Measurements from ENCODE around the gene ATG4C.
A peak's percentile ranks its signal among the peaks of the same experiment; 100 is the strongest.
"Not testable (repeated sequence)": the region's sequence is repeated elsewhere in the genome, so short reads cannot be mapped to it uniquely, and the experiment has no call there.

The ATG4C gene

GRCh38 chr1:62783736-62784508 lies at the start of gene ATG4C:
Gene ATG4C (plus strand): TSS chr1:62784132. CDS start chr1:62803787, 19,655 bp downstream.
- peaks cover 5 to 14% (median 12%) of the 10 kb centered on the region in 5 donors for H3K4me1 ChIP-seq (ENCODE audit: control insufficient read depth in 5 of 5, insufficient read depth in 5 of 5, low read length in 5 of 5)
- H3K9me3 ChIP-seq (ENCODE audit: control insufficient read depth in 5 of 5, low read length in 5 of 5) = no peaks in the 10 kb centered on the region
- peak within 1 kb of the TSS; percentile 83 to 97 (median 93) for H3K9ac ChIP-seq (ENCODE audit: low read length in 5 of 5)
- H3K4me3 ChIP-seq (ENCODE audit: low read depth in 1 of 5, low read length in 5 of 5) = peak within 1 kb of the TSS; percentile 77 to 100 (median 81)
- peak within 1 kb of the TSS; percentile 95 for H3K27ac ChIP-seq (ENCODE audit: low read depth, low read length)
- no peaks in the 10 kb centered on the region for H3K36me3 ChIP-seq (ENCODE audit: control insufficient read depth in 5 of 5, insufficient read depth in 5 of 5, low read length in 5 of 5)
- no peaks in the 10 kb centered on the region for H3K27me3 ChIP-seq (ENCODE audit: control insufficient read depth in 5 of 5, insufficient read depth in 4 of 5, low read length in 5 of 5)

- Histone ChIP-seq H3K9me3 (ENCODE audit: control insufficient read depth in 5 of 5, low read length in 5 of 5) (no peaks in the 10 kb centered on the region), H3K27ac (ENCODE audit: low read depth, low read length) (peak overlapping the region; percentile 13), H3K9ac (ENCODE audit: low read length in 5 of 5) (no peak overlapping the region), H3K27me3 (ENCODE audit: control insufficient read depth in 5 of 5, insufficient read depth in 4 of 5, low read length in 5 of 5) (no peaks in the 10 kb centered on the region), H3K4me3 (ENCODE audit: low read depth in 1 of 5, low read length in 5 of 5) (no peak overlapping the region), H3K4me1 (ENCODE audit: control insufficient read depth in 5 of 5, insufficient read depth in 5 of 5, low read length in 5 of 5) (peaks cover 0 to 18% (median 11%) of the 10 kb centered on the region in 5 donors), H3K36me3 (ENCODE audit: control insufficient read depth in 5 of 5, insufficient read depth in 5 of 5, low read length in 5 of 5) (no peaks in the 10 kb centered on the region)
These were observed 48.3 kb upstream of the ATG4C start for GRCh38 chr1:62735491-62736171.

- H3K4me1 ChIP-seq (ENCODE audit: control insufficient read depth in 5 of 5, insufficient read depth in 5 of 5, low read length in 5 of 5) = peaks cover 0 to 16% (median 13%) of the 10 kb centered on the region in 5 donors
- not testable (repeated sequence) for H3K9me3 ChIP-seq (ENCODE audit: control insufficient read depth in 5 of 5, low read length in 5 of 5); H3K4me3 ChIP-seq (ENCODE audit: low read depth in 1 of 5, low read length in 5 of 5); H3K27me3 ChIP-seq (ENCODE audit: control insufficient read depth in 5 of 5, insufficient read depth in 4 of 5, low read length in 5 of 5); H3K36me3 ChIP-seq (ENCODE audit: control insufficient read depth in 5 of 5, insufficient read depth in 5 of 5, low read length in 5 of 5); H3K27ac ChIP-seq (ENCODE audit: low read depth, low read length); H3K9ac ChIP-seq (ENCODE audit: low read length in 5 of 5)
These were observed 43.2 kb upstream of the ATG4C start for GRCh38 chr1:62740701-62741100.

GRCh38 chr1:62744611-62745577 lies 39.0 kb upstream of the ATG4C start:
- H3K27me3 ChIP-seq (ENCODE audit: control insufficient read depth in 5 of 5, insufficient read depth in 4 of 5, low read length in 5 of 5) = no peaks in the 10 kb centered on the region
- H3K36me3 ChIP-seq (ENCODE audit: control insufficient read depth in 5 of 5, insufficient read depth in 5 of 5, low read length in 5 of 5) = no peaks in the 10 kb centered on the region
- H3K4me1 ChIP-seq (ENCODE audit: control insufficient read depth in 5 of 5, insufficient read depth in 5 of 5, low read length in 5 of 5) = peaks cover 0 to 15% (median 12%) of the 10 kb centered on the region in 5 donors
- H3K4me3 ChIP-seq (ENCODE audit: low read depth in 1 of 5, low read length in 5 of 5) = no peak overlapping the region
- no peak overlapping the region for H3K27ac ChIP-seq (ENCODE audit: low read depth, low read length)
- H3K9me3 ChIP-seq (ENCODE audit: control insufficient read depth in 5 of 5, low read length in 5 of 5) = peaks cover 0 to 4% (median 3%) of the 10 kb centered on the region in 5 donors
- peak overlapping the region in 1 of 5 donors; percentile 21 for H3K9ac ChIP-seq (ENCODE audit: low read length in 5 of 5)

GRCh38 chr1:62746086-62746808 lies 37.7 kb upstream of the ATG4C start:
- peak overlapping the region in 3 of 5 donors; percentile 30 to 53 (median 33) for H3K4me3 ChIP-seq (ENCODE audit: low read depth in 1 of 5, low read length in 5 of 5)
- H3K9ac ChIP-seq (ENCODE audit: low read length in 5 of 5) = no peak overlapping the region

GRCh38 chr1:62746809-62747138 lies 37.2 kb upstream of the ATG4C start:
- Histone ChIP-seq H3K9me3 (ENCODE audit: control insufficient read depth in 5 of 5, low read length in 5 of 5) (peaks cover 0 to 4% (median 4%) of the 10 kb centered on the region in 5 donors), H3K27ac (ENCODE audit: low read depth, low read length) (no peak overlapping the region), H3K27me3 (ENCODE audit: control insufficient read depth in 5 of 5, insufficient read depth in 4 of 5, low read length in 5 of 5) (no peaks in the 10 kb centered on the region), H3K4me3 (ENCODE audit: low read depth in 1 of 5, low read length in 5 of 5) (no peak overlapping the region), H3K4me1 (ENCODE audit: control insufficient read depth in 5 of 5, insufficient read depth in 5 of 5, low read length in 5 of 5) (peaks cover 0 to 18% (median 12%) of the 10 kb centered on the region in 5 donors), H3K9ac (ENCODE audit: low read length in 5 of 5) (no peak overlapping the region), H3K36me3 (ENCODE audit: control insufficient read depth in 5 of 5, insufficient read depth in 5 of 5, low read length in 5 of 5) (no peaks in the 10 kb centered on the region)

More at GRCh38 chr1:62746086-62746808, 37.7 kb upstream of the ATG4C start:
- no peaks in the 10 kb centered on the region for H3K27me3 ChIP-seq (ENCODE audit: control insufficient read depth in 5 of 5, insufficient read depth in 4 of 5, low read length in 5 of 5)
- peaks cover 0 to 4% (median 4%) of the 10 kb centered on the region in 5 donors for H3K9me3 ChIP-seq (ENCODE audit: control insufficient read depth in 5 of 5, low read length in 5 of 5)
- no peaks in the 10 kb centered on the region for H3K36me3 ChIP-seq (ENCODE audit: control insufficient read depth in 5 of 5, insufficient read depth in 5 of 5, low read length in 5 of 5)
- H3K4me1 ChIP-seq (ENCODE audit: control insufficient read depth in 5 of 5, insufficient read depth in 5 of 5, low read length in 5 of 5) = peaks cover 0 to 17% (median 12%) of the 10 kb centered on the region in 5 donors
- no peak overlapping the region for H3K27ac ChIP-seq (ENCODE audit: low read depth, low read length)

- Histone ChIP-seq H3K4me3 (ENCODE audit: low read depth in 1 of 5, low read length in 5 of 5) (no peak overlapping the region), H3K9me3 (ENCODE audit: control insufficient read depth in 5 of 5, low read length in 5 of 5) (peaks cover 0 to 4% (median 4%) of the 10 kb centered on the region in 5 donors), H3K4me1 (ENCODE audit: control insufficient read depth in 5 of 5, insufficient read depth in 5 of 5, low read length in 5 of 5) (peaks cover 0 to 4% (median 0%) of the 10 kb centered on the region in 5 donors), H3K27me3 (ENCODE audit: control insufficient read depth in 5 of 5, insufficient read depth in 4 of 5, low read length in 5 of 5) (no peaks in the 10 kb centered on the region), H3K36me3 (ENCODE audit: control insufficient read depth in 5 of 5, insufficient read depth in 5 of 5, low read length in 5 of 5) (no peaks in the 10 kb centered on the region), H3K27ac (ENCODE audit: low read depth, low read length) (no peak overlapping the region), H3K9ac (ENCODE audit: low read length in 5 of 5) (no peak overlapping the region)
These were observed 30.6 kb upstream of the ATG4C start for GRCh38 chr1:62753031-62753965.

GRCh38 chr1:62754938-62755337 lies 29.0 kb upstream of the ATG4C start:
- not testable (repeated sequence) for H3K36me3 ChIP-seq (ENCODE audit: control insufficient read depth in 5 of 5, insufficient read depth in 5 of 5, low read length in 5 of 5); H3K9ac ChIP-seq (ENCODE audit: low read length in 5 of 5); H3K9me3 ChIP-seq (ENCODE audit: control insufficient read depth in 5 of 5, low read length in 5 of 5); H3K4me3 ChIP-seq (ENCODE audit: low read depth in 1 of 5, low read length in 5 of 5); H3K27ac ChIP-seq (ENCODE audit: low read depth, low read length); H3K27me3 ChIP-seq (ENCODE audit: control insufficient read depth in 5 of 5, insufficient read depth in 4 of 5, low read length in 5 of 5); H3K4me1 ChIP-seq (ENCODE audit: control insufficient read depth in 5 of 5, insufficient read depth in 5 of 5, low read length in 5 of 5)

All from subcutaneous abdominal adipose tissue (tissue), 5 donors.